ENCODE data around the gene MRPS27.
A peak's percentile ranks its signal among the peaks of the same experiment; 100 is the strongest.

The MRPS27 gene

DNA sequence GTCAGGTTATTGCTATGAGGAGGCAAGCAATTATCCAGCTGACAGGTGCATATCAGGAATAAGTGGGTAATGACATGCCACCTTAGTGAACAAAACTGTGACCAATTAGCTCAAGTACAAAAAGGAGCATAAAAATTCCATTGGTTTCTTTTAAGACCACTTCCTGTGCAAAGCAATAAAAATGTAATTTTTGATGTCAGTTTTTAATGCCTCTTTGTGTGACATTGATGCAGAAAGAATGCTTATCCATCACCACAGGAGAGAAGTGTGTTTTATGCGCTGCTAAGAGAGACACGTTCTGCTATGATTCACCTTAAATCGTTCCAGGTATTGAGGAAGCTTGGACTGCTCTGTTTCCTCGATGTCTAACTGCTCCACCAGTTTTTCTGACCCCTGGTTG lies 96.7 kb downstream of the MRPS27 start:
- no peak overlapping the region for H3K9ac ChIP-seq
- H3K27ac ChIP-seq: no peak overlapping the region
- no peak for TF ChIP-seq Cebpa-rat (IDR thresholded peaks at IDR 0.05)
- no peak overlapping the region for H3K4me3 ChIP-seq
- no peaks in the 10 kb centered on the region for H3K27me3 ChIP-seq
- H3K4me1 ChIP-seq: peaks cover 0 to 9% (median 0%) of the 10 kb centered on the region in 10 experiments; a peak in 3 of 20 replicates
- H3K4me2 ChIP-seq: 0 out of 22 replicates have a peak overlapping the region, but pooled peaks of 1 of the 11 experiments have one; percentile 5
- H3K9me3 ChIP-seq (replicated peaks in 1 of 11): no peaks in the 10 kb centered on the region
- H4K20me1 ChIP-seq: no peaks in the 10 kb centered on the region
- peaks cover 96 to 100% (median 99%) of the 10 kb centered on the region in 11 experiments for H3K36me3 ChIP-seq

DNA sequence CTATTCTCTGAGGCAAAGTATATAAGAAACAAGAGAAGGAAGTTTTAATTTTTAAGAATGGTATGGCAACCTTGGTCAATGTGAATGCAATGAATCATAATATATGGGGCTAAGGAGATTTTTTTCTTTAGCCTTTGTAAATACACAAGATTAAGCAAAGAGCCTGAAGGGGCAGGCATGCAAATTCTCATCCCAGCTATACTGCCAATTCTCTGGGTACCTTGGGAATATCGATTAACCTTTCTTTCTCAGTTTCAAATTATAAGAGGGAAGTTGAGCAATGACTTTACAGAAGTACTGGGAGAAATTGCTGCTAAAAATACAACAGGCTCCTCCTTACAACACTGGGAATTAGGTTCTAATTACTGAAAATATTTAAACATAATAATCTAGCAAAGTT lies 97.5 kb downstream of the MRPS27 start:
- H3K4me2 ChIP-seq: no peak overlapping the region
- H3K9ac ChIP-seq: no peak overlapping the region
- peaks cover 0 to 9% (median 0%) of the 10 kb centered on the region in 10 experiments; a peak in 3 of 20 replicates for H3K4me1 ChIP-seq
- no peak overlapping the region for H3K27ac ChIP-seq
- peaks cover 98 to 100% (median 100%) of the 10 kb centered on the region in 11 experiments for H3K36me3 ChIP-seq
- TF ChIP-seq Cebpa-rat (IDR thresholded peaks at IDR 0.05): no peak
- no peaks in the 10 kb centered on the region for H3K9me3 ChIP-seq (replicated peaks in 1 of 11)
- H4K20me1 ChIP-seq: no peaks in the 10 kb centered on the region
- H3K27me3 ChIP-seq: no peaks in the 10 kb centered on the region
- no peak overlapping the region for H3K4me3 ChIP-seq

DNA sequence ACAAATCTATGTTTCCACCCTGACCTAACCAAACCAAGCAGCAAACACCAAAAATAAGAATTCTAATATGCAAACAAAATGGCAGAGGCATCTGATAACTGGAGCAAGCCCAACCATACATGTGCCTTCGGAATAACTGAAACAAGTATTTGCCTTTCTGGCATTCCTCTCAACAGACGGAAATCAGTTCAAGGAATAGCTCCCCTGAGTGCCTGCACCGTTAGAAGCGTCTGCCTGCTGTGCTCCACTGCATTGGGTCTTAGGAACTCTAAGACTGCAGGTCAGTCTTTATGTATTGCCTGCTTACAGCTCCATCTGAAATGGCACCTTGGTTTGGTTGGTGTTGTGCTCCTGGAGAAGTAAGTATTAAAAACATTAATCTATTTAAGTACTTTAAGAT lies 98.5 kb downstream of the MRPS27 start:
- Histone ChIP-seq H3K36me3 (peaks cover 93 to 100% (median 100%) of the 10 kb centered on the region in 11 experiments), H3K4me1 (peaks cover 0 to 9% (median 0%) of the 10 kb centered on the region in 10 experiments; a peak in 3 of 20 replicates), H3K4me3 (no peak overlapping the region), H3K4me2 (no peak overlapping the region), H3K27me3 (no peaks in the 10 kb centered on the region), H3K9me3 (replicated peaks in 1 of 11) (no peaks in the 10 kb centered on the region), H3K27ac (no peak overlapping the region), H3K9ac (no peak overlapping the region), H4K20me1 (no peaks in the 10 kb centered on the region)
- TF ChIP-seq Cebpa-rat (IDR thresholded peaks at IDR 0.05): no peak

- H4K20me1 ChIP-seq: no peaks in the 10 kb centered on the region
- no peak overlapping the region for H3K9ac ChIP-seq
- peaks cover 89 to 100% (median 99%) of the 10 kb centered on the region in 11 experiments for H3K36me3 ChIP-seq
- peaks cover 0 to 9% (median 0%) of the 10 kb centered on the region in 10 experiments; a peak in 3 of 20 replicates for H3K4me1 ChIP-seq
- H3K4me2 ChIP-seq: no peak overlapping the region
- no peaks in the 10 kb centered on the region for H3K27me3 ChIP-seq
- no peak overlapping the region for H3K4me3 ChIP-seq
- H3K9me3 ChIP-seq (replicated peaks in 1 of 11): no peaks in the 10 kb centered on the region
- H3K27ac ChIP-seq: no peak overlapping the region
- TF ChIP-seq Cebpa-rat (IDR thresholded peaks at IDR 0.05): no peak
These were observed 98.9 kb downstream of the MRPS27 start for GRCh38 chr5:72221099-72221498.

DNA sequence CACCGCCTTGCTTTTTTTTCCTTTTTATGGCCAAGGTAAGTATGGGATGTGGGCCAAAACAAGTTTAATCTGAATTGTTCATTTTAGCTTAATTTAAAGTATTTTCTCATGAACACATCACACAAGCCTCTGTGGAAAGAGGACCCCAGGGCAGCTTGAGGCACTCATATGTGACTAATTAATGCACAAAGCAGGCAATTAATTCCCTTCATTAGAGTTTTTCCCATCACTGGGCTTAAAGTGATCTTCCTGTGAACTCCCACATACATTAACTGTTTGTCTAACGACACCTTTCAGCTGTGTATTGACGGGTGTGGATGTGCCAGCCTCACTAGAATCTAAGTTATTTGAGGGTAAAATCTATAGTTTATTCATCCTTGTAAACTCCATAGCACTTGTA lies 103.3 kb downstream of the MRPS27 start:
- Histone ChIP-seq H3K27me3 (no peaks in the 10 kb centered on the region), H3K9ac (no peak overlapping the region), H4K20me1 (no peaks in the 10 kb centered on the region), H3K4me1 (no peaks in the 10 kb centered on the region), H3K4me3 (no peak overlapping the region), H3K9me3 (replicated peaks in 1 of 11) (no peaks in the 10 kb centered on the region), H3K27ac (no peak overlapping the region), H3K36me3 (peaks cover 47 to 72% (median 60%) of the 10 kb centered on the region in 11 experiments), H3K4me2 (no peak overlapping the region)
- TF ChIP-seq Cebpa-rat (IDR thresholded peaks at IDR 0.05): no peak

GRCh38 chr5:72214168-72214567 lies 105.9 kb downstream of the MRPS27 start:
- Histone ChIP-seq H3K27me3 (no peaks in the 10 kb centered on the region), H3K9me3 (replicated peaks in 1 of 11) (no peaks in the 10 kb centered on the region), H3K4me2 (no peak overlapping the region), H4K20me1 (no peaks in the 10 kb centered on the region), H3K9ac (no peak overlapping the region), H3K4me3 (no peak overlapping the region), H3K36me3 (peaks cover 22 to 52% (median 34%) of the 10 kb centered on the region in 11 experiments), H3K27ac (no peak overlapping the region), H3K4me1 (0 out of 20 replicates have a peak, but pooled peaks cover 0 to 5% (median 0%) of the 10 kb centered on the region in 10 experiments)
- TF ChIP-seq Cebpa-rat (IDR thresholded peaks at IDR 0.05): no peak

DNA sequence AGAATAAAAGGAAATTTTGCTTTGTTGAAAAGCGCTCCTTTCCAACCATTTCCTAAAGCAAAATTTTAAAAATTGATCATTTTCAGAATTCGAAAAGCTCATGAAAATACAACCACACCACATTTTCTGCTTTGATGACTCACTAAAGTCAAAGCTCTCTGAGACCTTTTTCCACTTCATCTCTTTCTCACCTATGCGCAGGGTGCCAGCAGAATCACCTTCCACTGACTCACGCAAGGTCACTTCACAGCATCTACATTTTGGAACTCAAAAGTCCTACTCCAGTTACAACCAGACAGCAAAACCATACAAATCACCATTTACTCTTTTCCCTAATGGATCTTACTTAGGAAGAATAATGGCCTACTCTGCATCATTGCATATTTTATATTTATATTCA lies 106.6 kb downstream of the MRPS27 start:
- Histone ChIP-seq H3K27me3 (no peaks in the 10 kb centered on the region), H3K27ac (no peak overlapping the region), H3K36me3 (peaks cover 15 to 52% (median 29%) of the 10 kb centered on the region in 11 experiments), H3K4me2 (no peak overlapping the region), H3K4me1 (0 out of 20 replicates have a peak, but pooled peaks cover 0 to 5% (median 0%) of the 10 kb centered on the region in 10 experiments), H3K9me3 (replicated peaks in 1 of 11) (no peaks in the 10 kb centered on the region), H3K9ac (no peak overlapping the region), H4K20me1 (no peaks in the 10 kb centered on the region), H3K4me3 (no peak overlapping the region)
- no peak for TF ChIP-seq Cebpa-rat (IDR thresholded peaks at IDR 0.05)

DNA sequence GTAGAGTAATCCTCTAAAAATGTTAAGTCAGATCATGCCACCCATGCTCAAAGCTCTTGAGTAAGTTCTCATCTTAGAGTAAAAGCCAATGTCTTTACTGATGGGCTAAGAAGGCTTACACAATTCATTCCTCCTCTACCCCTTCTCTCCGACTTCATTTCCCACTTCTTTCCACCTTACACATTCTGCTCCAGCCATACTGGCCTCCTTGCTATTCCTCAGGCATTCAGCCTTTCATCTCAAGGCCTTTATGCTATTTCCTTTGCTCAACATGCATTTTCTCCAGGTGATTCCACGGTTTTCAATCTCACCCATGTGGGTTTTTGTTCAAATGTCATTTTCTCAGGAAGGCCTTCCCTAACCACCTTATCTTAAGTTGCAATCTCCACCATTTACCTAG lies 107.9 kb downstream of the MRPS27 start:
- H3K9me3 ChIP-seq (replicated peaks in 1 of 11): no peaks in the 10 kb centered on the region
- H3K9ac ChIP-seq: no peak overlapping the region
- no peak overlapping the region for H3K4me3 ChIP-seq
- H3K27ac ChIP-seq: no peak overlapping the region
- H3K27me3 ChIP-seq: no peaks in the 10 kb centered on the region
- peaks cover 2 to 52% (median 19%) of the 10 kb centered on the region in 11 experiments; a peak in 18 of 22 replicates for H3K36me3 ChIP-seq
- no peak overlapping the region for H3K4me2 ChIP-seq
- TF ChIP-seq Cebpa-rat (IDR thresholded peaks at IDR 0.05): no peak
- H4K20me1 ChIP-seq: no peaks in the 10 kb centered on the region
- H3K4me1 ChIP-seq: 0 out of 20 replicates have a peak, but pooled peaks cover 0 to 5% (median 0%) of the 10 kb centered on the region in 10 experiments

- no peak overlapping the region for H3K4me3 ChIP-seq
- 0 out of 20 replicates have a peak, but pooled peaks cover 0 to 5% (median 0%) of the 10 kb centered on the region in 10 experiments for H3K4me1 ChIP-seq
- H3K9ac ChIP-seq: no peak overlapping the region
- no peak overlapping the region for H3K27ac ChIP-seq
- no peaks in the 10 kb centered on the region for H3K9me3 ChIP-seq (replicated peaks in 1 of 11)
- no peak overlapping the region for H3K4me2 ChIP-seq
- no peaks in the 10 kb centered on the region for H4K20me1 ChIP-seq
- TF ChIP-seq Cebpa-rat (IDR thresholded peaks at IDR 0.05): no peak
- peaks cover 0 to 52% (median 18%) of the 10 kb centered on the region in 11 experiments; a peak in 16 of 22 replicates for H3K36me3 ChIP-seq
- no peaks in the 10 kb centered on the region for H3K27me3 ChIP-seq
These were observed 109.0 kb downstream of the MRPS27 start for GRCh38 chr5:72210888-72211678.
